ENCODE measurements around the gene KRTAP1-3. TPM values are rescaled to one million over a fixed set of nuclear protein-coding genes. Genes with fewer than 3 reads are reported as not detected.

The KRTAP1-3 gene
- not detected in 5 replicates for total RNA-seq (2022; extraction: Qiagen RNA extraction)

GRCh38 chr17:41034346-41034935 lies at the start of gene KRTAP1-3:
TSS of gene KRTAP1-3 (minus strand) at chr17:41034874. CDS start at chr17:41034821, 53 bp downstream.

GRCh38 chr17:41084100-41084856 lies 49.6 kb upstream of the KRTAP1-3 start, which contains the start of gene KRTAP4-7:
TSS of gene KRTAP4-7 (plus strand) at chr17:41084150. CDS start at chr17:41084207, 57 bp downstream.

GRCh38 chr17:41065829-41066624 lies 31.4 kb upstream of the KRTAP1-3 start, which contains the start of gene KRTAP2-4:
TSS of gene KRTAP2-4 (minus strand) at chr17:41065879. CDS start at chr17:41065845, 34 bp downstream.

GRCh38 chr17:41060052-41060604 lies 25.5 kb upstream of the KRTAP1-3 start, which contains the start of gene KRTAP2-3:
TSS of gene KRTAP2-3 (minus strand) at chr17:41060114. CDS start at chr17:41060050, 64 bp downstream.

GRCh38 chr17:41055130-41055529 lies 20.5 kb upstream of the KRTAP1-3 start, which contains the start of gene KRTAP2-2:
TSS of gene KRTAP2-2 (minus strand) at chr17:41055230. CDS start at chr17:41055211, 19 bp downstream.

GRCh38 chr17:41046735-41047465 lies 12.2 kb upstream of the KRTAP1-3 start, which contains the start of gene KRTAP2-1:
TSS of gene KRTAP2-1 (minus strand) at chr17:41047316. CDS start at chr17:41047267, 49 bp downstream.

GRCh38 chr17:41040783-41041571 lies 6.3 kb upstream of the KRTAP1-3 start, which contains the start of gene KRTAP1-1:
TSS of gene KRTAP1-1 (minus strand) at chr17:41041450. CDS start at chr17:41041397, 53 bp downstream.

GRCh38 chr17:41029633-41030245 lies 4.9 kb downstream of the KRTAP1-3 start, which contains the start of gene KRTAP1-4:
TSS of gene KRTAP1-4 (minus strand) at chr17:41030195. CDS start at chr17:41030078, 117 bp downstream.

GRCh38 chr17:41026715-41027471 lies 7.8 kb downstream of the KRTAP1-3 start, which contains the start of gene KRTAP1-5:
TSS of gene KRTAP1-5 (minus strand) at chr17:41027208. CDS start at chr17:41027155, 53 bp downstream.

GRCh38 chr17:41008811-41009210 lies 25.9 kb downstream of the KRTAP1-3 start, which contains the start of gene KRTAP3-1:
TSS of gene KRTAP3-1 (minus strand) at chr17:41009128. CDS start at chr17:41009074, 54 bp downstream.

GRCh38 chr17:40999563-40999962 lies 35.1 kb downstream of the KRTAP1-3 start, which contains the start of gene KRTAP3-2:
TSS of gene KRTAP3-2 (minus strand) at chr17:40999906. CDS start at chr17:40999853, 53 bp downstream.

GRCh38 chr17:40993839-40994238 lies 40.8 kb downstream of the KRTAP1-3 start, which contains the start of gene KRTAP3-3:
TSS of gene KRTAP3-3 (minus strand) at chr17:40994164. CDS start at chr17:40994097, 67 bp downstream.

GRCh38 chr17:40984226-40984625 lies 50.4 kb downstream of the KRTAP1-3 start, which contains the start of gene KRT40:
TSS of gene KRT40 (minus strand) at chr17:40984326. CDS start at chr17:40984273, 53 bp downstream.

Other genes with a start within 250 kb of the KRTAP1-3 start
- not detected in 5 replicates for gene KRT28, start 234.9 kb downstream of the KRTAP1-3 start, total RNA-seq (2022; extraction: Qiagen RNA extraction)
- gene KRT10, start 212.3 kb downstream of the KRTAP1-3 start, total RNA-seq (2022; extraction: Qiagen RNA extraction): 61.8 to 120 TPM (median 113 TPM) in 5 replicates
- not detected in 5 replicates for gene KRT12, start 167.7 kb downstream of the KRTAP1-3 start, total RNA-seq (2022; extraction: Qiagen RNA extraction)
- 0.14 to 0.41 TPM (median 0.17 TPM) in 5 replicates for gene KRT20, start 149.6 kb downstream of the KRTAP1-3 start, total RNA-seq (2022; extraction: Qiagen RNA extraction)
- 0.08 to 0.29 TPM (median 0.11 TPM) in 4 of 5 replicates, not detected in the other for gene KRT23, start 97.2 kb downstream of the KRTAP1-3 start, total RNA-seq (2022; extraction: Qiagen RNA extraction)
- gene KRT39, start 67.9 kb downstream of the KRTAP1-3 start, total RNA-seq (2022; extraction: Qiagen RNA extraction): not detected in 5 replicates
- not detected in 5 replicates for gene KRT40, start 50.5 kb downstream of the KRTAP1-3 start, total RNA-seq (2022; extraction: Qiagen RNA extraction)
- not detected in 5 replicates for gene KRTAP3-3, start 40.7 kb downstream of the KRTAP1-3 start, total RNA-seq (2022; extraction: Qiagen RNA extraction)
- gene KRTAP3-2, start 35.0 kb downstream of the KRTAP1-3 start, total RNA-seq (2022; extraction: Qiagen RNA extraction): 0.26 to 0.44 TPM (median 0.29 TPM) in 5 replicates
- gene KRTAP3-1, start 25.7 kb downstream of the KRTAP1-3 start, total RNA-seq (2022; extraction: Qiagen RNA extraction): 0.24 TPM in 1 of 5 replicates, not detected in the others
- gene KRTAP1-5, start 7.7 kb downstream of the KRTAP1-3 start, total RNA-seq (2022; extraction: Qiagen RNA extraction): not detected in 5 replicates
- gene KRTAP1-4, start 4.7 kb downstream of the KRTAP1-3 start, total RNA-seq (2022; extraction: Qiagen RNA extraction): not detected in 5 replicates
- gene KRTAP1-1, start 6.6 kb upstream of the KRTAP1-3 start, total RNA-seq (2022; extraction: Qiagen RNA extraction): not detected in 5 replicates
- gene KRTAP2-1, start 12.4 kb upstream of the KRTAP1-3 start, total RNA-seq (2022; extraction: Qiagen RNA extraction): not detected in 5 replicates
- gene KRTAP2-2, start 20.4 kb upstream of the KRTAP1-3 start, total RNA-seq (2022; extraction: Qiagen RNA extraction): not detected in 5 replicates
- 0.20 to 0.22 TPM in 2 of 5 replicates, not detected in the others for gene KRTAP2-3, start 25.2 kb upstream of the KRTAP1-3 start, total RNA-seq (2022; extraction: Qiagen RNA extraction)
- gene KRTAP2-4, start 31.0 kb upstream of the KRTAP1-3 start, total RNA-seq (2022; extraction: Qiagen RNA extraction): not detected in 5 replicates
- not detected in 5 replicates for gene KRTAP4-7, start 49.3 kb upstream of the KRTAP1-3 start, total RNA-seq (2022; extraction: Qiagen RNA extraction)
- not detected in 5 replicates for gene KRTAP4-8, start 63.3 kb upstream of the KRTAP1-3 start, total RNA-seq (2022; extraction: Qiagen RNA extraction)
- gene KRTAP4-16, start 67.3 kb upstream of the KRTAP1-3 start, total RNA-seq (2022; extraction: Qiagen RNA extraction): not detected in 5 replicates
- not detected in 5 replicates for gene KRTAP4-9, start 70.5 kb upstream of the KRTAP1-3 start, total RNA-seq (2022; extraction: Qiagen RNA extraction)
- gene KRTAP4-11, start 83.5 kb upstream of the KRTAP1-3 start, total RNA-seq (2022; extraction: Qiagen RNA extraction): not detected in 5 replicates
- gene KRTAP4-12, start 89.3 kb upstream of the KRTAP1-3 start, total RNA-seq (2022; extraction: Qiagen RNA extraction): not detected in 5 replicates
- not detected in 5 replicates for gene KRTAP4-6, start 105.7 kb upstream of the KRTAP1-3 start, total RNA-seq (2022; extraction: Qiagen RNA extraction)
- not detected in 5 replicates for gene KRTAP4-5, start 115.0 kb upstream of the KRTAP1-3 start, total RNA-seq (2022; extraction: Qiagen RNA extraction)
- not detected in 5 replicates for gene KRTAP4-4, start 125.9 kb upstream of the KRTAP1-3 start, total RNA-seq (2022; extraction: Qiagen RNA extraction)
- gene KRTAP4-3, start 133.3 kb upstream of the KRTAP1-3 start, total RNA-seq (2022; extraction: Qiagen RNA extraction): not detected in 5 replicates
- not detected in 5 replicates for gene KRTAP4-2, start 143.3 kb upstream of the KRTAP1-3 start, total RNA-seq (2022; extraction: Qiagen RNA extraction)
- gene KRTAP4-1, start 150.0 kb upstream of the KRTAP1-3 start, total RNA-seq (2022; extraction: Qiagen RNA extraction): 0.10 to 0.29 TPM (median 0.16 TPM) in 3 of 5 replicates, not detected in the others
- gene KRTAP9-1, start 155.0 kb upstream of the KRTAP1-3 start, total RNA-seq (2022; extraction: Qiagen RNA extraction): not detected in 5 replicates
- not detected in 5 replicates for gene KRTAP9-2, start 191.8 kb upstream of the KRTAP1-3 start, total RNA-seq (2022; extraction: Qiagen RNA extraction)
- not detected in 5 replicates for gene KRTAP9-3, start 197.6 kb upstream of the KRTAP1-3 start, total RNA-seq (2022; extraction: Qiagen RNA extraction)
- gene KRTAP9-8, start 203.1 kb upstream of the KRTAP1-3 start, total RNA-seq (2022; extraction: Qiagen RNA extraction): not detected in 5 replicates
- not detected in 5 replicates for gene KRTAP9-4, start 214.8 kb upstream of the KRTAP1-3 start, total RNA-seq (2022; extraction: Qiagen RNA extraction)
- gene KRTAP9-9, start 220.5 kb upstream of the KRTAP1-3 start, total RNA-seq (2022; extraction: Qiagen RNA extraction): not detected in 5 replicates
- not detected in 5 replicates for gene KRTAP9-6, start 230.5 kb upstream of the KRTAP1-3 start, total RNA-seq (2022; extraction: Qiagen RNA extraction)
- gene KRTAP9-7, start 240.8 kb upstream of the KRTAP1-3 start, total RNA-seq (2022; extraction: Qiagen RNA extraction): not detected in 5 replicates